GM12864 (cell line): ENCODE measurements around the gene HSP90AB1.

Experiments used
- DNase-seq: peaks from one replicate; pipeline ENCODE4 v3.0.0-alpha.2; 2011; ENCODE audit warnings: low read depth
- H3K4me3 ChIP-seq: 2 replicates; pipeline ENCODE4 v1.5.1; 2011; ENCODE audit warnings: mild to moderate bottlenecking, low read depth, low read length, control low read depth
- TF ChIP-seq, protein P1 (sequence below): IDR thresholded peaks from 2 replicates; pipeline ENCODE4 v1.5.1; 2011; ENCODE audit warnings: low read depth, mild to moderate bottlenecking, moderate library complexity, low read length, control low read depth, inconsistent platforms; ENCODE audit errors: missing control alignments

Gene HSP90AB1

DNA sequence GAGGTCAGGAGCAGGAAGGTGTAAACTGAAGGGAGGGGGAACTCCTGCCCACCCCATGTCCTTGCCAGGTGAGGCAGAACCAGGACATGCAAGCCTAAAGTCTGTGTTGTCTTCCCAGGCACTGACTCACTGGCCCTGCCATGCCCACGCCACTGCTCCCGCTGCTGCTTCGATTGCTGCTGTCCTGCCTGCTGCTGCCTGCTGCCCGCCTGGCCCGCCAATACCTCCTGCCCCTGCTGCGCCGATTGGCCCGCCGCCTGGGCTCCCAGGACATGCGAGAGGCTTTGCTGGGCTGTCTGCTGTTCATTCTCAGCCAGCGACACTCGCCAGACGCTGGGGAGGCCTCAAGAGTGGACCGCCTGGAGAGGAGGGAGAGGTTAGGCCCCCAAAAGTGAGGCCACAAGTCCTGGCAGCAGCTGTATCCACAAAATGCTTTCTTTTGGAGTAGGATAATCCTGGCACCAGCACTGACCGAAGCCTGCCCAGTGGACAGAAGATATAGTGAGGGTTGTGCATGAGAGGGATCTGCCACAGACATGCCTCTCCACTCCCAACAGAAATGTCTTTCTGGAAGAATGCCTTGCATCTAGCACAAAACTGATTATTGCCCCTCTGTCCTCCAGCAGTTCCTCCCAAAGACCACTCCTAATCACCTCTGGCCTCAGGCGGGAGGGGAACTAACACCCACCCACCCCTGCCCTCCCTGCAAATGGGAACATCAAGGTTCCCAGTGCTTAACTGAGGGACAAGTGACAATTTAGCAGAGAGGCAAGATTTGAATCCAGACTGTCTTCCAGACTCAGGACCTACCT, 29.4 kb upstream of the HSP90AB1 start:
- no peak for DNase-seq
- no peak overlapping the region for H3K4me3 ChIP-seq
- TF ChIP-seq, protein P1, sequence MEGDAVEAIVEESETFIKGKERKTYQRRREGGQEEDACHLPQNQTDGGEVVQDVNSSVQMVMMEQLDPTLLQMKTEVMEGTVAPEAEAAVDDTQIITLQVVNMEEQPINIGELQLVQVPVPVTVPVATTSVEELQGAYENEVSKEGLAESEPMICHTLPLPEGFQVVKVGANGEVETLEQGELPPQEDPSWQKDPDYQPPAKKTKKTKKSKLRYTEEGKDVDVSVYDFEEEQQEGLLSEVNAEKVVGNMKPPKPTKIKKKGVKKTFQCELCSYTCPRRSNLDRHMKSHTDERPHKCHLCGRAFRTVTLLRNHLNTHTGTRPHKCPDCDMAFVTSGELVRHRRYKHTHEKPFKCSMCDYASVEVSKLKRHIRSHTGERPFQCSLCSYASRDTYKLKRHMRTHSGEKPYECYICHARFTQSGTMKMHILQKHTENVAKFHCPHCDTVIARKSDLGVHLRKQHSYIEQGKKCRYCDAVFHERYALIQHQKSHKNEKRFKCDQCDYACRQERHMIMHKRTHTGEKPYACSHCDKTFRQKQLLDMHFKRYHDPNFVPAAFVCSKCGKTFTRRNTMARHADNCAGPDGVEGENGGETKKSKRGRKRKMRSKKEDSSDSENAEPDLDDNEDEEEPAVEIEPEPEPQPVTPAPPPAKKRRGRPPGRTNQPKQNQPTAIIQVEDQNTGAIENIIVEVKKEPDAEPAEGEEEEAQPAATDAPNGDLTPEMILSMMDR: no peak

- TF ChIP-seq, protein P1: no peak
- no peak for DNase-seq
- peak overlapping the region; percentile 42 for H3K4me3 ChIP-seq
Observed at GRCh38 chr6:44219053-44219814, 27.7 kb upstream of the HSP90AB1 start.

GRCh38 chr6:44219815-44220784, 26.8 kb upstream of the HSP90AB1 start:
- DNase-seq: no peak
- peak overlapping the region; percentile 34 for H3K4me3 ChIP-seq
- TF ChIP-seq, protein P1: no peak

DNA sequence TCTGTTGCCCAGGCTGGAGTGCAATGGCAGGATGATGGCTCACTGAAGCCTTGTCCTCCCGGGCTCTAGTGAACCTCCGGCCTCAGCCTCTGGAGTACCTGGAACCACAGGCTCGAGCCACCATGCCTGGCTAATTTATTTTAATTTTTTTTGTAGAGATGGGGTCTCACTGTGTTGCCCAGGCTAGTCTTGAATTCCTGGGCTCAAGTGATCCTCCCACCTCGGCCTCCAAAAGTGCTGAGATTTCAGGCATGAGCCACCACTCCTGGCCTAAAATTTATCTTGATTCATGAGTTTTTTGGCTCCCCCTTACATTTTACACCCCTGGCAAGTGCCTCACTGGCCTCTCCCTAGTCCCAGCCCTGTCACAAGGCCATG, 26.0 kb upstream of the HSP90AB1 start:
- no peak for DNase-seq
- TF ChIP-seq, protein P1: no peak
- H3K4me3 ChIP-seq: no peak overlapping the region

DNA sequence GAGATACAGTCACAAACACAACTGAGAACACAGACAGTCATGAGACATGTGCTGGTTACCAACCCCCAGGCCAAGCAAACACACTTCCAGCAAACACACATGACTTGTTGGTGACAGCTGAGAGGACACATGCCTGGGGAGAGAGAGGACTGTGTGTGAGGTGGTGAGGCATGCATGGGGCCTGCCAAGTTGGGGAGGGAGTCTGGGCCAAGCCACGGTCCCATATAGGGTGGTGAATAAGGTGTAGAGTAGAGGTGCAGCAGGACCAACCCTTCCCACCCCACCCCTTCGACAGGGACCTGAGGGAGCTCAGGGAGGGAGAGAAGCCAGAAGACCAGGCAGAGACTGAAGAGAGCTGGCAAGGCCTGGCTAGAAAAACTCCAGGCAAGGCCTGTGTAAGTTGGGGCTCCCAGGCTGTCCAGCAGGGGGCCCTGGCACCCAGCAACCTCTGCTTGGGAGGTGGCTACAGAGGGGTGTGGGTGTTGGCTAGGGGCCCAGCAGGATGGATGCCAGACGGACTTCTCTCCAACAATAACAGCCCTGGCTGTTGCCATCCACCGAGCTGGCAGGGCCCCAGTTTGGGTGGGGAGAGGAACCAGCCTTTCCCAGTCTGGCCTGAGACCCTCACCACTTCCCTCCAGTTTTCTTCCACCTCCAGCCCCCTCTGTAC, 25.5 kb upstream of the HSP90AB1 start:
- TF ChIP-seq, protein P1: peak; percentile 95
- no peak overlapping the region for H3K4me3 ChIP-seq
- DNase-seq: peak; percentile 41

DNA sequence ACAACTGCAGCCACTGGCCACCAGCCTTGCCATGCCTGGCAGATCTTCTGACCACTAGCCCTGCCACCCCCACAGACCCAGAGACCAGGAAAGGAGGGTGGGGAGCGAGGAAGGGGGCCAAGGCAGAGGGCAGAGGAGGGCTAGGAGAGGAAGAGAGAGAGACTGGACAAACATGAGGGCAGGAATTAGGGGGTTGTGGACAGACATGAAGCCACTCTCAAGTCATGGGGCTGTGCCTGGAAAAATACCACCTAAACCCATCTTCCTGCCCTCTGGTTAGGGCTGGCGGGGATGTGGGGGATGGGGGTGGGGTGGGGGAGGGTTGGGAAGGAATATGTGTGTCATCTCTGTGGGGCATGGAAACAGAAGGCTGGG, 25.0 kb upstream of the HSP90AB1 start:
- TF ChIP-seq, protein P1: no peak
- no peak for DNase-seq
- H3K4me3 ChIP-seq: no peak overlapping the region
